HEK293 (cell line): ENCODE measurements around the gene ZBP1.

Experiments used
- CTCF ChIA-PET: fragments of 350-600 bp; formaldehyde crosslinking; extraction: SDS; loops from one replicate; lab custom pipeline; 2021; ENCODE audit warnings: antibody characterized with exemption; lab: Yijun Ruan, JAX
- POLR2A ChIA-PET: fragments of 300-600 bp; formaldehyde crosslinking; extraction: SDS; loops from one replicate; lab custom pipeline; 2020; ENCODE audit warnings: antibody characterized with exemption, inconsistent platforms; lab: Yijun Ruan, JAX
- H3K27ac ChIP-seq: fragments of 200-500 bp; sonication (Bioruptor generic); 2 replicates; pipeline ENCODE4 v1.5.1; 2014; ENCODE audit warnings: low read depth, low read length, control low read depth, inconsistent platforms; ENCODE audit errors: extremely low read depth
- H3K36me3 ChIP-seq, 2 experiments: fragments of 200-500 bp in 1 of 2; sonication (Bioruptor generic) in 1 of 2; 1 replicate in 1 of 2; 2 replicates in 1 of 2; pipeline ENCODE4 v1.5.1; 2014 to 2017; ENCODE audit warnings: inconsistent platforms in 2 of 2, low read length in 2 of 2; ENCODE audit not compliant: control insufficient read depth in 2 of 2, insufficient read depth in 1 of 2
- H3K4me1 ChIP-seq: fragments of 200-500 bp; sonication (Bioruptor generic); 2 replicates; pipeline ENCODE4 v1.5.1; 2014; ENCODE audit warnings: mild to moderate bottlenecking, low read length, inconsistent platforms; ENCODE audit not compliant: control insufficient read depth, insufficient read depth
- H3K4me3 ChIP-seq: 2 replicates; pipeline ENCODE4 v1.5.1; 2011; ENCODE audit warnings: low read depth, mild to moderate bottlenecking, control low read depth, low read length, moderate library complexity
- H3K9me3 ChIP-seq: fragments of 200-500 bp; sonication (Bioruptor generic); 2 replicates; pipeline ENCODE4 v1.5.1; 2014; ENCODE audit warnings: low read depth, low read length, inconsistent platforms; ENCODE audit not compliant: control insufficient read depth, insufficient read depth
- ATF2 ChIP-seq: fragments of 450-650 bp; formaldehyde crosslinking; IDR thresholded peaks from 2 replicates; pipeline ENCODE4 v1.5.1; 2016; ENCODE audit warnings: missing biosample characterization, missing genetic modification characterization, low read depth
- EGR2 ChIP-seq: fragments of 450-650 bp; formaldehyde crosslinking; IDR thresholded peaks from 2 replicates; pipeline ENCODE4 v1.5.1; 2016; ENCODE audit warnings: low read depth, missing biosample characterization, missing genetic modification characterization
- GLI2 ChIP-seq: fragments of 450-650 bp; formaldehyde crosslinking; IDR thresholded peaks from 2 replicates; pipeline ENCODE4; 2017; ENCODE audit warnings: missing biosample characterization, missing genetic modification characterization, low read depth, borderline replicate concordance
- HIC1 ChIP-seq: fragments of 450-650 bp; formaldehyde crosslinking; IDR thresholded peaks from 2 replicates; pipeline ENCODE4 v1.5.1; 2016; ENCODE audit warnings: missing biosample characterization, missing genetic modification characterization
- KLF16 ChIP-seq: fragments of 450-650 bp; formaldehyde crosslinking; IDR thresholded peaks from 2 replicates; pipeline ENCODE4 v1.5.1; 2017; ENCODE audit warnings: missing biosample characterization, missing genetic modification characterization
- TRIM28 ChIP-seq: IDR thresholded peaks from 2 replicates; pipeline ENCODE4 v1.6.1; 2011; ENCODE audit warnings: low read length, control low read depth, borderline replicate concordance
- WT1 ChIP-seq: fragments of 450-650 bp; formaldehyde crosslinking; IDR thresholded peaks from 2 replicates; pipeline ENCODE4 v1.5.1; 2016; ENCODE audit warnings: missing biosample characterization, missing genetic modification characterization
- YY1 ChIP-seq: fragments of 450-650 bp; formaldehyde crosslinking; IDR thresholded peaks from 2 replicates; pipeline ENCODE4 v1.5.1; 2018; ENCODE audit warnings: missing biosample characterization, missing genetic modification characterization
- ZBTB1 ChIP-seq: fragments of 450-650 bp; formaldehyde crosslinking; IDR thresholded peaks from 2 replicates; pipeline ENCODE4 v1.5.1; 2016; ENCODE audit warnings: missing biosample characterization, missing genetic modification characterization
- ZFP3 ChIP-seq: fragments of 450-650 bp; formaldehyde crosslinking; IDR thresholded peaks from 2 replicates; pipeline ENCODE4 v1.5.1; 2016; ENCODE audit warnings: low read depth, missing biosample characterization, missing genetic modification characterization
- ZFP69B ChIP-seq: fragments of 450-650 bp; formaldehyde crosslinking; IDR thresholded peaks from 2 replicates; pipeline ENCODE4 v1.5.1; 2016; ENCODE audit warnings: missing biosample characterization, missing genetic modification characterization
- ZNF114 ChIP-seq: fragments of 450-650 bp; formaldehyde crosslinking; IDR thresholded peaks from 2 replicates; pipeline ENCODE4 v1.5.0; 2017; ENCODE audit warnings: missing biosample characterization, missing genetic modification characterization
- ZNF121 ChIP-seq: fragments of 450-650 bp; formaldehyde crosslinking; IDR thresholded peaks from 2 replicates; pipeline ENCODE4 v1.5.1; 2016; ENCODE audit warnings: missing biosample characterization, missing genetic modification characterization
- ZNF133 ChIP-seq: fragments of 450-650 bp; formaldehyde crosslinking; IDR thresholded peaks from 2 replicates; pipeline ENCODE4 v1.5.1; 2016; ENCODE audit warnings: missing biosample characterization, missing genetic modification characterization
- ZNF184 ChIP-seq: fragments of 450-650 bp; IDR thresholded peaks from 2 replicates; pipeline ENCODE4 v1.5.1; 2018; ENCODE audit warnings: missing biosample characterization, mild to moderate bottlenecking, missing genetic modification characterization
- ZNF23 ChIP-seq: fragments of 450-650 bp; formaldehyde crosslinking; IDR thresholded peaks from 2 replicates; pipeline ENCODE4 v1.5.1; 2016; ENCODE audit warnings: missing biosample characterization, missing genetic modification characterization, borderline replicate concordance
- ZNF266 ChIP-seq: fragments of 450-650 bp; formaldehyde crosslinking; IDR thresholded peaks from 2 replicates; pipeline ENCODE4 v1.5.1; 2016; ENCODE audit warnings: missing biosample characterization, missing genetic modification characterization, low read depth
- ZNF341 ChIP-seq: fragments of 450-650 bp; formaldehyde crosslinking; IDR thresholded peaks from 2 replicates; pipeline ENCODE4; 2016; ENCODE audit warnings: low read depth, missing biosample characterization, missing genetic modification characterization
- ZNF473 ChIP-seq: fragments of 450-650 bp; formaldehyde crosslinking; IDR thresholded peaks from 2 replicates; pipeline ENCODE4 v1.5.1; 2017; ENCODE audit warnings: missing biosample characterization, missing genetic modification characterization
- ZNF548 ChIP-seq: fragments of 450-650 bp; formaldehyde crosslinking; IDR thresholded peaks from 2 replicates; pipeline ENCODE4 v1.5.1; 2016; ENCODE audit warnings: missing biosample characterization, missing genetic modification characterization
- ZNF600 ChIP-seq: fragments of 450-650 bp; formaldehyde crosslinking; IDR thresholded peaks from 2 replicates; pipeline ENCODE4 v1.5.1; 2016; ENCODE audit warnings: missing biosample characterization, missing genetic modification characterization
- ZNF629 ChIP-seq: fragments of 450-650 bp; formaldehyde crosslinking; IDR thresholded peaks from 2 replicates; pipeline ENCODE4 v1.5.1; 2017; ENCODE audit warnings: missing biosample characterization, missing genetic modification characterization
- ZNF785 ChIP-seq: fragments of 450-650 bp; formaldehyde crosslinking; IDR thresholded peaks from 2 replicates; pipeline ENCODE4 v1.5.1; 2016; ENCODE audit warnings: missing biosample characterization, missing genetic modification characterization
- ZNF791 ChIP-seq: fragments of 450-650 bp; formaldehyde crosslinking; IDR thresholded peaks from 2 replicates; pipeline ENCODE4 v1.5.1; 2016; ENCODE audit warnings: missing biosample characterization, missing genetic modification characterization
- ZSCAN23 ChIP-seq: fragments of 450-650 bp; formaldehyde crosslinking; IDR thresholded peaks from 2 replicates; pipeline ENCODE4 v1.5.1; 2016; ENCODE audit warnings: missing biosample characterization, missing genetic modification characterization
- ZSCAN4 ChIP-seq: fragments of 450-650 bp; formaldehyde crosslinking; IDR thresholded peaks from 2 replicates; pipeline ENCODE4 v1.5.1; 2017; ENCODE audit warnings: missing biosample characterization, missing genetic modification characterization
- TF ChIP-seq, protein P1 (sequence below): fragments of 450-650 bp; formaldehyde crosslinking; IDR thresholded peaks from 2 replicates; pipeline ENCODE4 v1.5.1; 2016; ENCODE audit warnings: missing biosample characterization, missing genetic modification characterization
- TF ChIP-seq, protein P2 (sequence below): sonication (generic); formaldehyde crosslinking; IDR thresholded peaks from 2 replicates; pipeline ENCODE4 v1.8.1; 2022; ENCODE audit warnings: mild to moderate bottlenecking, moderate library complexity, missing genetic modification reagents

The ZBP1 gene

GRCh38 chr20:57651881-57652605, 31.8 kb upstream of the ZBP1 start:
- no peaks in the 10 kb centered on the region for H3K4me1 ChIP-seq
- no peak overlapping the region for H3K27ac ChIP-seq
- H3K36me3 ChIP-seq, result peaks cover 0 to 33% of the 10 kb centered on the region in 2 experiments; a peak in 1 of 3 replicates
- H3K4me3 ChIP-seq, result no peak overlapping the region
- ChIA-PET POLR2A (no interaction called here), CTCF (interaction anchor here (0.7 to 0.9 kb wide), 2 partner anchors 29 to 460 kb away, joined by 3 read pairs; no protein-coding TSS in a partner anchor)
- H3K9me3 ChIP-seq, result no peaks in the 10 kb centered on the region
- TF ChIP-seq ATF2 (tag by site-specific recombination) (no peak), ZNF184 (tag by site-specific recombination) (no peak), ZNF629 (tag by site-specific recombination) (no peak), TRIM28 (no peak), KLF16 (tag by site-specific recombination) (no peak), ZNF548 (tag by site-specific recombination) (no peak), ZNF114 (tag by site-specific recombination) (no peak), ZNF600 (tag by site-specific recombination) (no peak), ZNF121 (tag by site-specific recombination) (no peak), WT1 (tag by site-specific recombination) (no peak), YY1 (tag by site-specific recombination) (no peak), ZNF23 (tag by site-specific recombination) (no peak)

DNA sequence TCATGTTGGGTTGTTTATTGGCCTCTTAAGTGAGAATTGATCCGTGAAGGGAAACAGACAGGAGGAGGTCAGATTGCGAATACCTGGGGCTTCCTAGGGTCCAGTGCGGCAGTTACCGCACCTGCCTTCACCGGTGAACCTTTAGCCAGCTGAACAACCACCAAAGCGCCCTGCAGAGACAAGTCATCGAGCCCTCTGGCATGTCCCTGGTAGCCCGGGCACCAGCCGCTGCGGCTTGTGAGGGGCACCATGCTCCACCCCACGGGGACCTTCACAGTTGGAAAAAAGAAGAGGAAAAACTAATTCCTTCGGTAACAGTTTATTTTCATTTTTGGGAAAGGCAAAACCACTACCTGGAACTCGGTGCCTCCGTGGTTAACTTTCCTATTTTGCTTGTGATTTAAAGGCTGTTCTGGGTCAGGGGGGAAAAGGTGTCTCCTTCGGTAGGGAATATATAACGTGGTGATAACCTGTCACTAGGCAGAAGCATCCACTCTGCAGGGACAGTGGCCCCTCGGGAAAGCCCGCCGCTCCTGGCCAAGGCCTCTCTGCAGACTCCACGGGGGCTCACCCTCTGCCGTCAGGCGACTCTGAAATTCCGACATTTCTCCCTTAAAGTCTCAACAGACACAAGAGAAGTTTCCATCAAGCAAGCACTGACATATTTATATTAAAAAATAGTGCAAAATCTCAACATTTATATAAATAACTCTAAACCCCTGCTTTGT, 30.7 kb upstream of the ZBP1 start:
- POLR2A ChIA-PET, result no interaction called here
- no peak overlapping the region for H3K4me3 ChIP-seq
- no peaks in the 10 kb centered on the region for H3K4me1 ChIP-seq
- CTCF ChIA-PET, result interaction anchor here (0.9 kb wide), 1 partner anchor 28 kb away, joined by 3 read pairs; no protein-coding TSS in a partner anchor
- H3K9me3 ChIP-seq, result no peaks in the 10 kb centered on the region
- peaks cover 0 to 26% of the 10 kb centered on the region in 2 experiments; a peak in 1 of 3 replicates for H3K36me3 ChIP-seq
- H3K27ac ChIP-seq, result no peak overlapping the region
- TF ChIP-seq ZNF473 (no peak), ZNF133 (tag by site-specific recombination) (no peak), ZNF184 (tag by site-specific recombination) (no peak), ZBTB1 (tag by site-specific recombination) (no peak), ZFP69B (tag by site-specific recombination) (no peak), ZSCAN23 (no peak), GLI2 (tag by site-specific recombination) (no peak), HIC1 (tag by site-specific recombination) (no peak), ZSCAN4 (tag by site-specific recombination) (no peak), EGR2 (no peak), ZNF341 (tag by site-specific recombination) (no peak), ZFP3 (no peak), ZNF266 (no peak), ZNF785 (tag by site-specific recombination) (no peak), ZNF791 (tag by site-specific recombination) (no peak)
- TF ChIP-seq, protein P1, sequence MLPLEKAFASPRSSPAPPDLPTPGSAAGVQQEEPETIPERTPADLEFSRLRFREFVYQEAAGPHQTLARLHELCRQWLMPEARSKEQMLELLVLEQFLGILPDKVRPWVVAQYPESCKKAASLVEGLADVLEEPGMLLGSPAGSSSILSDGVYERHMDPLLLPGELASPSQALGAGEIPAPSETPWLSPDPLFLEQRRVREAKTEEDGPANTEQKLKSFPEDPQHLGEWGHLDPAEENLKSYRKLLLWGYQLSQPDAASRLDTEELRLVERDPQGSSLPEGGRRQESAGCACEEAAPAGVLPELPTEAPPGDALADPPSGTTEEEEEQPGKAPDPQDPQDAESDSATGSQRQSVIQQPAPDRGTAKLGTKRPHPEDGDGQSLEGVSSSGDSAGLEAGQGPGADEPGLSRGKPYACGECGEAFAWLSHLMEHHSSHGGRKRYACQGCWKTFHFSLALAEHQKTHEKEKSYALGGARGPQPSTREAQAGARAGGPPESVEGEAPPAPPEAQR (tag by site-specific recombination), result no peak
- TF ChIP-seq, protein P2, sequence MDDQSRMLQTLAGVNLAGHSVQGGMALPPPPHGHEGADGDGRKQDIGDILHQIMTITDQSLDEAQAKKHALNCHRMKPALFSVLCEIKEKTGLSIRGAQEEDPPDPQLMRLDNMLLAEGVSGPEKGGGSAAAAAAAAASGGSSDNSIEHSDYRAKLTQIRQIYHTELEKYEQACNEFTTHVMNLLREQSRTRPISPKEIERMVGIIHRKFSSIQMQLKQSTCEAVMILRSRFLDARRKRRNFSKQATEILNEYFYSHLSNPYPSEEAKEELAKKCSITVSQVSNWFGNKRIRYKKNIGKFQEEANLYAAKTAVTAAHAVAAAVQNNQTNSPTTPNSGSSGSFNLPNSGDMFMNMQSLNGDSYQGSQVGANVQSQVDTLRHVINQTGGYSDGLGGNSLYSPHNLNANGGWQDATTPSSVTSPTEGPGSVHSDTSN, result no peak
